GM21786 (cell line): Measurements from ENCODE around the gene RBPMS2.
A peak's percentile ranks its signal among the peaks of the same experiment; 100 is the strongest.

ENCODE experiments used
- ATAC-seq: cut with Tn5 transposase; IDR thresholded peaks from one replicate; pipeline ENCODE4 v1.9.1; 2021; ENCODE audit not compliant: unreplicated experiment

The RBPMS2 gene

GRCh38 chr15:64731805-64732151, 43.6 kb downstream of the RBPMS2 start:
- no peak for ATAC-seq

- no peak for ATAC-seq
These were observed 44.2 kb downstream of the RBPMS2 start for GRCh38 chr15:64731012-64731804.

- no peak for ATAC-seq
These were observed 45.2 kb downstream of the RBPMS2 start for GRCh38 chr15:64730151-64730550.

GRCh38 chr15:64720188-64720587, 55.2 kb downstream of the RBPMS2 start:
- ATAC-seq: no peak

- no peak for ATAC-seq
These were observed 57.5 kb downstream of the RBPMS2 start for GRCh38 chr15:64717735-64718495.

DNA sequence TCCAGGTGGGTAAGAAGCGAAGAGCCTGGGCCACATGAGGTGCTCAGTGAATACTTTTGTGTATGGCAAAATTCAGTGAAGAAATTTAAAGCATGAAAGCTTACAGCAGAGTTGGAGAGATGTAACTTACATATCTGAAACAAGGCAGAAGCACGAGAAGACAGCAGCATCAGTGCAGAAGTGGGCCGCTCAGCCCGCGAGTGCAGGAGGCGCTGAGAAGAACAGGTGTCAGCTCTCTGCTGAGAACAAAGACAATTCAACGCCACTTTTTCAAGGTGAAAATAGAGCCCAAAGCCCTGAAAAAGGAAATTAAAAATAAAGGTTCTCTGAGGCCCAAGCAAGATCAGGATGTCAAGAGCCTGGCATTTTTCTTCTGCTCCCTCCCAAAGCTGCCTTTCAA, 58.3 kb downstream of the RBPMS2 start:
- no peak for ATAC-seq

- no peak for ATAC-seq
These were observed 58.9 kb downstream of the RBPMS2 start for GRCh38 chr15:64716452-64716851.

- ATAC-seq: no peak
These were observed 61.8 kb downstream of the RBPMS2 start for GRCh38 chr15:64713592-64713991.

GRCh38 chr15:64712353-64712752, 63.0 kb downstream of the RBPMS2 start:
- no peak for ATAC-seq

DNA sequence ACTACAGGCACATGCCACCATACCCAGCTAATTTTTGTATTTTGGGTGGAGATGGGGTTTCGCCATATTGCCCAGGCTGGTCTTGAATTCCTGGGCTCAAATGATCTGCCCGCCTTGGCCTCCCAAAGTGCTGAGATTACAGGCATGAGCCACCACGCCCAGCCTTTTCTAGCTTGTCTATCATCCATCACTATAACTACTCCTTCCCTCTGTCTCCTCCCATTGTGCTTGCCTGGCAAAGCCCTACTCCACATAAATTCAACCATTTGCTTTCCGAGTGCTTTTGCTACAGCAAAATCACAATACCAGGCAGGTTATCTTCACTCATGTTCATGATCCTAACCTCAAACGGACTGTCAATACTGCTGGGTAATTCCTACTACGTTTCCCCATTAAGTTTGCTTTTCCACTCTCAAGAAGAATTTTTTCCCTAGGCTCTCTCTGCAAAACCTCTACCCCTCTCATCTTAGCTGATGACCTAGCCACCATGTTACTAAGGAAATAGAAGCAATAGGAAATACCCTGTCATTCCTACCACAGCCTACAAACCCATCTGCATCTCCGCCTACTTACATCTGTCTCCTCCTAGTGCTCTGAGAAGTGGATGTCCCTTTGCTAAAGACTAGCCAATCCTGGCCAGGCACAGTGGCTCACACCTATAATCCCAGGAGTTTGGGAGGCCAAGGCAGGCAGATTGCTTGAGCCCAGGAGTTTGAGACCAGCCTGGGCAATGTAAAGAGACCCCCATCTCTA, 64.5 kb downstream of the RBPMS2 start:
- ATAC-seq: no peak

DNA sequence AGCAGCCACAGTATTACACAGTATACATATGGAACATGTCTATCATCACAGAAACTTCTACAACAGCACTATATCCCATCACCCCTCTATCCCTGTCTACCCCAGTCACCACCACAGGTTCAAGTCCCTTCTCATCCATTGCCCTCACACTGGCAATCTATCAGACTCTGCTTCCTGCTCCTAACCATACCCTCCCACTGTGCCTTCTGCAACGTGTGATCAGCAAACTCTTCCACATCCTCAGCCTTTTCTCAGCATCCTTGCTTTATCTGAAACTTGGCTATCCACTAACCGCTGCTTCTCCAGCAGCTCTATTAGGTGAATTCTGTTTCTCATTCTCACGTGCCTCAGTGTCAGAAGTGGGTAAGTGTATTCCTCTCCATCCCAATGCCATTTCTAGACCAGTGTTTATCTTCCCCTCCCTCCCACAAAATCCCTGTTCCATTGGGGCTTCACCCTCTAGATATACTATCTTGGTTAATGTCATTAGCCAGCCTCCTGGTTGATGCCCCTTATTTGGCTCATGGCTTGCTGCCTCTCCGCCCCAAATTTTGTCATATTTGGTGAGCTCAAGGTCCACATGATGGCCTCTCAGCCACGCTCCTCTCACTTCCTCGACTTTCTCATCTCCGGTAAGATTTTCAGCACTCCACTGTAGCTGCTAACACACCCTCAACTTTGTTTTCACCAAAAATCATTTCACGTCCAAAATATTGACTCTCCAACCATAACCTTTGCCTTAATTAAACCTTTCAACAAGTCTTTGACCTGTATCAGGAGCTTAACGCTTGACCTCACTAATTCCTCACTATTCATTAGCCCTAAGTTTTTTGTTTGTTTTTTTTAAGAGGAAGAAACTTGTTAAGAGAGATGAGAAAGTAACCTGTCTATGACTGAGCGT, 69.1 kb downstream of the RBPMS2 start:
- no peak for ATAC-seq

- ATAC-seq: no peak
These were observed 70.4 kb downstream of the RBPMS2 start for GRCh38 chr15:64705006-64705405.

- ATAC-seq: no peak
These were observed 71.8 kb downstream of the RBPMS2 start for GRCh38 chr15:64703632-64703959.

- ATAC-seq: peak; percentile 78
These were observed 72.4 kb downstream of the RBPMS2 start for GRCh38 chr15:64702816-64703631.

GRCh38 chr15:64701482-64702184, 73.8 kb downstream of the RBPMS2 start:
- no peak for ATAC-seq

GRCh38 chr15:64701051-64701450, 74.3 kb downstream of the RBPMS2 start:
- ATAC-seq: no peak

DNA sequence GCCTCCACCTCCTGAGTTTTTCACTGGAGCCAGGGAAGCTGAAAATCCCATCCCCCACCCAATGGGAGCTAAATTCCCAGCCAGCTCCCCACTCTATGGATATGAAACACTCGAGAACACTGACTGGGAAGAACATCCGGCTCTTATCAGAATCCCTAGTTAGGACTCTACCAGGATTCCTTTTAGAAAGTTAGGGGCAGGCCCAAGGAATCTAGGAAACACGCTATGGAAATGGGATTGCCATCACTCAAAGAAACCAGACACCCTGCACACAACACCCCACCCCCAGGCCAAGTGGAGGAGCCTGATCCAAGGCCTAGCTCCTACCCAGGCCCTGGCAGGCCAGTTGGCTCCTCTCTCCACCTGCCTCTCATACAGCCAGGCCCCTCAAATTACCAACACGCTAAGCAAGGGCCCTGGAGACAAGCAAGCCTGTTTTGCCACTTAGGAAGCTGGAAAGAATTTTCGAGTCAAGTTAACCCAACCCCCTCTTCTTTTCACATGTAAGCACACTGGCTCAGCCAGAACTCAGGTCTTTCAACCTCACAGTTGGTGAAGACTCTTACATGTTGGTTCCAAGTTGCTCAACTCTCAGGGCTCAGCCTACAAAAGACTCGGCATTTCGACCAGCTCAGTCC, 75.5 kb downstream of the RBPMS2 start:
- no peak for ATAC-seq

- ATAC-seq: no peak
These were observed 76.6 kb downstream of the RBPMS2 start for GRCh38 chr15:64698823-64699222.

DNA sequence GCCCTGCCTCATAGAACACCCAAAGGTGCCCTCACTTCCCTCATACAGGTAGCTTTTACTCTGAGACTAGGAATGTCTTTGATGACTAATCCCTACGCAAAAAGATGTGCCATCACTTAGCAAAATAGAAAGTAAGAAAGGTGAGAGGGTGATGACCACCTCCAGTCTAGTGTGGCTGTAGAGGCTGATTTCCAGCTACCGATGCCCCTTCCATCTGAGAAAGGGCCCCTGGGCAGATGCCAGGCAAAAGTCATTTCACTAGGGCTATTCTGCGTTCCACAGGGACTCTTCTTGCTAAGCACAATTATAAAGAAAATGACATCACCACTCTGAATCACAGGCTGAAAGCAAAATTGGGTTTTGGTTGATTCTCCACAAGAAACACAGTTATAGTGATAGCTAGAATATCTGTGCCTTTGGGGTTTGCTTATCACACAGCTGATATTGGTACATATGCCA, 77.4 kb downstream of the RBPMS2 start:
- ATAC-seq: no peak
